DOHH2 (cell line): ENCODE results near the gene SSPN.

ENCODE experiments used
- H3F3A ChIP-seq: fragments of 200-600 bp; sonication (generic), shearing (Covaris generic); 2 replicates; pipeline ENCODE4 v1.6.0; 2016; ENCODE audit warnings: antibody characterized with exemption, mild to moderate bottlenecking; ENCODE audit not compliant: control insufficient read depth, insufficient read depth
- H3K27ac ChIP-seq: fragments of 200-600 bp; sonication (generic); 2 replicates; pipeline ENCODE4 v1.5.1; 2014; ENCODE audit warnings: low read depth, mild to moderate bottlenecking, low read length, moderate library complexity
- H3K27me3 ChIP-seq: fragments of 200-600 bp; sonication (generic); 2 replicates; pipeline ENCODE4 v1.6.1; 2014; ENCODE audit warnings: mild to moderate bottlenecking, low read length, mixed read lengths; ENCODE audit not compliant: control insufficient read depth
- H3K36me3 ChIP-seq: fragments of 200-600 bp; sonication (generic); 2 replicates; pipeline ENCODE4 v1.6.1; 2014; ENCODE audit warnings: mild to moderate bottlenecking, low read length, moderate library complexity, mixed read lengths; ENCODE audit not compliant: control insufficient read depth
- H3K4me1 ChIP-seq: fragments of 200-600 bp; sonication (generic); 2 replicates; pipeline ENCODE4 v1.6.1; 2014; ENCODE audit warnings: mild to moderate bottlenecking, low read length, mixed read lengths; ENCODE audit not compliant: control insufficient read depth
- H3K4me2 ChIP-seq: fragments of 200-600 bp; sonication (generic); 2 replicates; pipeline ENCODE4 v1.6.0; 2014; ENCODE audit warnings: mild to moderate bottlenecking, low read length, moderate library complexity
- H3K4me3 ChIP-seq: fragments of 200-600 bp; sonication (generic); 2 replicates; pipeline ENCODE4 v1.5.1; 2014; ENCODE audit warnings: mild to moderate bottlenecking, low read length, mixed read lengths
- H3K79me2 ChIP-seq: fragments of 200-600 bp; sonication (generic); 2 replicates; pipeline ENCODE4 v1.6.1; 2014; ENCODE audit warnings: mild to moderate bottlenecking, low read length, mixed read lengths; ENCODE audit not compliant: control insufficient read depth
- H3K9me2 ChIP-seq: fragments of 200-600 bp; sonication (generic); replicated peaks from 2 replicates; pipeline ENCODE4 v1.6.1; 2014; ENCODE audit warnings: mild to moderate bottlenecking, low read length, mixed read lengths; ENCODE audit not compliant: control insufficient read depth
- H3K9me3 ChIP-seq: fragments of 200-600 bp; sonication (generic); 2 replicates; pipeline ENCODE4 v1.6.1; 2014; ENCODE audit warnings: antibody characterized with exemption, low read length, mixed read lengths; ENCODE audit not compliant: control insufficient read depth, insufficient read depth
- H4K20me1 ChIP-seq: fragments of 200-600 bp; sonication (generic); 2 replicates; pipeline ENCODE4 v1.6.0; 2014; ENCODE audit warnings: low read depth, mild to moderate bottlenecking, antibody characterized with exemption, low read length, moderate library complexity; ENCODE audit not compliant: control insufficient read depth, insufficient read depth
- EZH2phosphoT487 ChIP-seq: fragments of 200-600 bp; sonication (generic); IDR thresholded peaks from 2 replicates; pipeline ENCODE4 v1.6.1; 2017; ENCODE audit warnings: borderline replicate concordance, mild to moderate bottlenecking, antibody characterized with exemption, low read length, moderate library complexity, mixed read lengths
- TF ChIP-seq, protein P1 (sequence below): fragments of 200-600 bp; sonication (generic); IDR thresholded peaks from one replicate; pipeline ENCODE4 v1.5.1; 2014; ENCODE audit warnings: antibody characterized with exemption, mild to moderate bottlenecking, low read depth, low read length; ENCODE audit not compliant: poor library complexity, severe bottlenecking

The SSPN gene

GRCh38 chr12:26172539-26172938, 22.8 kb upstream of the SSPN start:
- Histone ChIP-seq H4K20me1 (peaks cover 4% of the 10 kb centered on the region; the same call in 1 of the 2 replicates), H3K27ac (no peak overlapping the region)

DNA sequence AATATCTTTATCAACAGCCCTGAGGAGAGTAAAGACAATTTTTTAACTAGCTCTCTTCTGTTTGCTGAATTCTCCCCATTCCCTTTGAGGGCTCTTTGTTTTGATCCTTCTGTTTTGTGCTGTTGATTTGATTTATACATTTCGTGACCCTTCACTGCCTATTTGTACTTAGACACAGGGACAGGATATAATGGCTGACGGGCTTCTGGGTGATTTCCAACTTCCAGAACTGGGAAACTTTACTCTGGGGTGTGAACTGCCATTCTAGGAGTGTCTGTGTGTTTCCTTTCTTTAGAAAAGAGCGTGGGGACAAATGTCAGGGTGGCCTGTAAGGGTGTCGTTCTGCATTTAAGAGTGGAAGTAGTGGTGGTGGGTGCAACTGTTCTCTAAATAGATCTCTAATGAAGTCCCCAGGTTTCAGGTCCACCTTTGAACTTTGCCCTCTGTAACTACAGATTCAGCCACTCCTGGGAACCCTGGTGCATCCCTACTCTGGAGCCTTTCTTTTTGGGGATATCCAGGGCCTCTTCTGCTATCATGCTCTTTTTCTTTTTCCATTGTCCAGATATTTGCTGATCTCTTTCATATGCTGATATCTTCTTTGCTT, 22.3 kb upstream of the SSPN start:
- H3K4me3 ChIP-seq = no peak overlapping the region
- H3K9me2 ChIP-seq = no peaks in the 10 kb centered on the region
- no peak for TF ChIP-seq EZH2phosphoT487
- TF ChIP-seq, protein P1, sequence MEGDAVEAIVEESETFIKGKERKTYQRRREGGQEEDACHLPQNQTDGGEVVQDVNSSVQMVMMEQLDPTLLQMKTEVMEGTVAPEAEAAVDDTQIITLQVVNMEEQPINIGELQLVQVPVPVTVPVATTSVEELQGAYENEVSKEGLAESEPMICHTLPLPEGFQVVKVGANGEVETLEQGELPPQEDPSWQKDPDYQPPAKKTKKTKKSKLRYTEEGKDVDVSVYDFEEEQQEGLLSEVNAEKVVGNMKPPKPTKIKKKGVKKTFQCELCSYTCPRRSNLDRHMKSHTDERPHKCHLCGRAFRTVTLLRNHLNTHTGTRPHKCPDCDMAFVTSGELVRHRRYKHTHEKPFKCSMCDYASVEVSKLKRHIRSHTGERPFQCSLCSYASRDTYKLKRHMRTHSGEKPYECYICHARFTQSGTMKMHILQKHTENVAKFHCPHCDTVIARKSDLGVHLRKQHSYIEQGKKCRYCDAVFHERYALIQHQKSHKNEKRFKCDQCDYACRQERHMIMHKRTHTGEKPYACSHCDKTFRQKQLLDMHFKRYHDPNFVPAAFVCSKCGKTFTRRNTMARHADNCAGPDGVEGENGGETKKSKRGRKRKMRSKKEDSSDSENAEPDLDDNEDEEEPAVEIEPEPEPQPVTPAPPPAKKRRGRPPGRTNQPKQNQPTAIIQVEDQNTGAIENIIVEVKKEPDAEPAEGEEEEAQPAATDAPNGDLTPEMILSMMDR = no peak

More at GRCh38 chr12:26172539-26172938, 22.8 kb upstream of the SSPN start:
- Histone ChIP-seq H3K79me2 (no peaks in the 10 kb centered on the region), H3K27me3 (peaks cover 47% of the 10 kb centered on the region), H3K9me2 (no peaks in the 10 kb centered on the region), H3K9me3 (no peaks in the 10 kb centered on the region), H3K4me2 (no peak overlapping the region), H3K36me3 (no peaks in the 10 kb centered on the region), H3K4me1 (no peaks in the 10 kb centered on the region), H3K4me3 (no peak overlapping the region), H3F3A (no peaks in the 10 kb centered on the region)
- TF ChIP-seq, protein P1 = no peak
- no peak for TF ChIP-seq EZH2phosphoT487

DNA sequence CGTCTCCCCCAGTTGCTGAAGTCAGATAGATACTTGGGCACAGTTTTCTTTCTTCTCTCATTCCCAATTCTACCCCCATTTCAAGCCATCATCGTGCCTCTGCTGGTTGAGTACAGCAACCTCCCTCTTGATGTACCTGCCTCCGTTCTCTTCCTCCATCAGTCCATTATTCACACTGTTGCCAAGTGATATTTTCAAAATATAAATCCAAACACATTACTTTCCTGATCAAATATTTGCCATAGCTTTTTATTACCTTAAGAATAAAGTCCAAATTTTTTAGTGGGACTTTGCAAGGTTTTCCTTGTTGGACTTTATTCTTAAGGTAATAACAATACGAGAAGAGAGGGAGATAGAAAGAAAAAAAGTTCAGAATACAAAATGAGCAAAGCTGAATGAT, 18.6 kb upstream of the SSPN start:
- H3K4me2 ChIP-seq = no peak overlapping the region
- H3K27me3 ChIP-seq = peaks cover 52% of the 10 kb centered on the region
- no peaks in the 10 kb centered on the region for H3K36me3 ChIP-seq

More for the DNA sequence above, 22.3 kb upstream of the SSPN start:
- Histone ChIP-seq H3F3A (no peaks in the 10 kb centered on the region), H3K27ac (no peak overlapping the region), H4K20me1 (peaks cover 4% of the 10 kb centered on the region; the same call in 1 of the 2 replicates), H3K9me3 (no peaks in the 10 kb centered on the region), H3K36me3 (no peaks in the 10 kb centered on the region), H3K4me2 (no peak overlapping the region), H3K27me3 (peaks cover 50% of the 10 kb centered on the region), H3K4me1 (no peaks in the 10 kb centered on the region), H3K79me2 (no peaks in the 10 kb centered on the region)

More for the DNA sequence above, 18.6 kb upstream of the SSPN start:
- Histone ChIP-seq H3K9me2 (no peaks in the 10 kb centered on the region), H3K9me3 (no peaks in the 10 kb centered on the region), H3K4me1 (no peaks in the 10 kb centered on the region), H4K20me1 (no peaks in the 10 kb centered on the region), H3K79me2 (no peaks in the 10 kb centered on the region), H3F3A (no peaks in the 10 kb centered on the region), H3K4me3 (no peak overlapping the region), H3K27ac (no peak overlapping the region)
- TF ChIP-seq, protein P1 = no peak
